ENCODE results near the gene SF3B6. TPM values are rescaled to one million over a fixed set of nuclear protein-coding genes. Genes with fewer than 3 reads are reported as not detected.
"Not testable (repeated sequence)": the region's sequence is repeated elsewhere in the genome, so short reads cannot be mapped to it uniquely, and the experiment has no call there.

SF3B6 gene
- total RNA-seq, 2 donors from 2014 or later = 21.4 to 42.8 TPM

DNA sequence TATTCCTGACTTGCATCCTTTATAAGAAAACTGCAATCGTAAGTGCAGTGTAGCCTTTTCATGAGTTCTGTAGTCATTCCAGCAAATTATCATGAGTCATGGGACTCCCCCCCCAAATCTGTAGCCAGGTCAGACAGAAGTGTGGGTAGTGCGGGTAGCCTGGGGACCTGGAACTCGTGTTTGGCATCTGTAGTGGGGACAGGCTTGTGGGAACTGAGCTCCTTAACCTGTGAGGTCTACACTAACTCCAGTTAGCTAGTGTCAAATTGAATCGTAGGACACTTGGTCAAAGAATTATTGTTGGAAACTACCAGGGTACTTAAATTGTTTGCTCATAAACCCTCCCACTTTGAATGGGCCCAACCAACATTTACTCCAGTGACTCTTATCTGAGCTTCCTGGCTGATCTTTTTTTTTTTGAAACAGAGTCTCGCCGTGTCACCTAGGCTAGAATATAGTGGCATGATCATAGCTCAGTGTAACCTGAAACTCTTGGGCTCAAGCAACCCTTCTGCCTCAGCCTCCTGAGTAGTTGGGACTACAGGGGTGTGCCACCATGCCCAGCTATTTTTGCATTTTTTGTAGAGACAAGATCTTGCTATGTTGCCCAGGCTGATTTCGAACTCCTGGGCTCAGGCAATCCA is 34.7 kb upstream of the SF3B6 start:
- intact Hi-C loops (cut with DNase I) = no loop called here
- Histone ChIP-seq H3K36me3 (replicated peaks in 1 of 2; ENCODE audit: insufficient read depth in 1 of 2, low read depth in 2 of 2) (no peaks in the 10 kb centered on the region), H3K4me3 (no peak overlapping the region), H3K27me3 (no peaks in the 10 kb centered on the region), H3K9me3 (no peaks in the 10 kb centered on the region), H3K4me1 (no peaks in the 10 kb centered on the region), H3K27ac (no peak overlapping the region)
- ATAC-seq (no peak), DNase-seq (no peak)
- 78 to 82% methylated on average over 7 of the region's 7 CpGs for WGBS, 2 donors
- TF ChIP-seq POLR2A (IDR thresholded peaks at IDR 0.05) = no peak

DNA sequence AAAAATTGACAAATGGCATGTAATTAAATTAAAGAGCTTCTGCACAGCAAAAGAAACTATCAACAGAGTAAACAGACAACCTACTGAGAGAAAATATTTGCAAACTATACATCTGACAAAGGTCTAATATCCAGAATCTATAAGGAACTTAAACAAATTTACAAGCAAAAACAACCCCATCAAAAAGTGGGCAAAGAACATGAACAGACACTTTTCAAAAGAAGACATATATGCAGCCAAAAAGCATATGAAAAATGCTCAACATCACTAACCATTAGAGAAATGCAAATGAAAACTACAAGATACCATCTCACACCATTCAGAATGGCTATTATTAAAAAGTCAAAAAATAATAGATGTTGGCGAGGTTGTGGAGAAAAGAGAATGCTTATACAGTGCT is 33.3 kb upstream of the SF3B6 start:
- 93 to 100% methylated on average over 1 of the region's 1 CpG for WGBS, 2 donors
- H3K27me3 ChIP-seq; DNase-seq; H3K9me3 ChIP-seq; H3K27ac ChIP-seq; H3K4me3 ChIP-seq; ATAC-seq; intact Hi-C loops (cut with DNase I); H3K4me1 ChIP-seq; H3K36me3 ChIP-seq (replicated peaks in 1 of 2; ENCODE audit: insufficient read depth in 1 of 2, low read depth in 2 of 2): not testable (repeated sequence)

DNA sequence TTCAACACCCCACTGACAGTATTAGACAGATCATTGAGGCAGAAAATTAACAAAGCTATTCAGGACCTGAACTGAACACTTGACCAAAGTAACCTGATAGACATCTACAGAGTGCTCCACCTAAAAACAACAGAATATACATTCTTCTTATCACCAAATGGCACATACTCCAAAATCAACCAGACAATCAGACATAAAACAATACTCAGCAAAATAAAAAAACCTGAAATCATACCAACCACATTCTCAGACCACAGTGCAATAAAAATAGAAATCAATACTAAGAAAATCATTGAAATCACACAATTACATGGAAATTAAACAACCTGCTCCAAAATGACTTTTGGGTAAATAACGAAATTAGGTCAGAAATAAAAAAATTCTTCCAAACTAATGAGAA is 31.2 kb upstream of the SF3B6 start:
- DNase-seq = no peak
- 86 to 93% methylated on average over 1 of the region's 1 CpG for WGBS, 2 donors
- no peaks in the 10 kb centered on the region for H3K4me1 ChIP-seq

DNA sequence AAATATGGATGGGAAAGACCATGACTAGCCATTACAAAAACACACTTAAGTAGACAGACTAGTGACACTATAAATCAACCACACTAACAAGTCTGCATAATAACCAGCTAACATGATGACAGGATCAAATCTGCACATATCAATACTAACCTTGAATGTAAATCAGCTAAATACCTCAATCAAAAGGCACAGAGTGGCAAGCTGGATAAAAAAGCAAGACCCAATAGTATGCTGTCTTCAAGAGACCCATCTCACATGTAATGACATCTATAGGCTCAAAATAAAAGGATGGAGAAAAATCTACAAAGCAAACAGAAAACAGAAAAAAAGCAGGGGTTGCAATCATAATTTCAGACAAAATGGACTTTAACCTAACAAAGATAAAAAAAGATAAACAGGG is 30.7 kb upstream of the SF3B6 start:
- Histone ChIP-seq H3K9me3 (no peaks in the 10 kb centered on the region), H3K27me3 (no peaks in the 10 kb centered on the region), H3K27ac (no peak overlapping the region), H3K36me3 (replicated peaks in 1 of 2; ENCODE audit: insufficient read depth in 1 of 2, low read depth in 2 of 2) (no peaks in the 10 kb centered on the region), H3K4me1 (no peaks in the 10 kb centered on the region), H3K4me3 (no peak overlapping the region)
- intact Hi-C loops (cut with DNase I) = no loop called here
- TF ChIP-seq, protein P1, sequence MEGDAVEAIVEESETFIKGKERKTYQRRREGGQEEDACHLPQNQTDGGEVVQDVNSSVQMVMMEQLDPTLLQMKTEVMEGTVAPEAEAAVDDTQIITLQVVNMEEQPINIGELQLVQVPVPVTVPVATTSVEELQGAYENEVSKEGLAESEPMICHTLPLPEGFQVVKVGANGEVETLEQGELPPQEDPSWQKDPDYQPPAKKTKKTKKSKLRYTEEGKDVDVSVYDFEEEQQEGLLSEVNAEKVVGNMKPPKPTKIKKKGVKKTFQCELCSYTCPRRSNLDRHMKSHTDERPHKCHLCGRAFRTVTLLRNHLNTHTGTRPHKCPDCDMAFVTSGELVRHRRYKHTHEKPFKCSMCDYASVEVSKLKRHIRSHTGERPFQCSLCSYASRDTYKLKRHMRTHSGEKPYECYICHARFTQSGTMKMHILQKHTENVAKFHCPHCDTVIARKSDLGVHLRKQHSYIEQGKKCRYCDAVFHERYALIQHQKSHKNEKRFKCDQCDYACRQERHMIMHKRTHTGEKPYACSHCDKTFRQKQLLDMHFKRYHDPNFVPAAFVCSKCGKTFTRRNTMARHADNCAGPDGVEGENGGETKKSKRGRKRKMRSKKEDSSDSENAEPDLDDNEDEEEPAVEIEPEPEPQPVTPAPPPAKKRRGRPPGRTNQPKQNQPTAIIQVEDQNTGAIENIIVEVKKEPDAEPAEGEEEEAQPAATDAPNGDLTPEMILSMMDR (IDR thresholded peaks at IDR 0.05) = no peak
- no peak for TF ChIP-seq POLR2A (IDR thresholded peaks at IDR 0.05)
- DNase-seq (no peak), ATAC-seq (no peak)

More for the DNA sequence above, 31.2 kb upstream of the SF3B6 start:
- Histone ChIP-seq H3K4me3 (no peak overlapping the region), H3K9me3 (no peaks in the 10 kb centered on the region), H3K27me3 (no peaks in the 10 kb centered on the region), H3K36me3 (replicated peaks in 1 of 2; ENCODE audit: insufficient read depth in 1 of 2, low read depth in 2 of 2) (no peaks in the 10 kb centered on the region), H3K27ac (no peak overlapping the region)
- no peak for TF ChIP-seq POLR2A (IDR thresholded peaks at IDR 0.05)
- TF ChIP-seq, protein P1 (IDR thresholded peaks at IDR 0.05) = no peak
- intact Hi-C loops (cut with DNase I) = no loop called here
- ATAC-seq = no peak

DNA sequence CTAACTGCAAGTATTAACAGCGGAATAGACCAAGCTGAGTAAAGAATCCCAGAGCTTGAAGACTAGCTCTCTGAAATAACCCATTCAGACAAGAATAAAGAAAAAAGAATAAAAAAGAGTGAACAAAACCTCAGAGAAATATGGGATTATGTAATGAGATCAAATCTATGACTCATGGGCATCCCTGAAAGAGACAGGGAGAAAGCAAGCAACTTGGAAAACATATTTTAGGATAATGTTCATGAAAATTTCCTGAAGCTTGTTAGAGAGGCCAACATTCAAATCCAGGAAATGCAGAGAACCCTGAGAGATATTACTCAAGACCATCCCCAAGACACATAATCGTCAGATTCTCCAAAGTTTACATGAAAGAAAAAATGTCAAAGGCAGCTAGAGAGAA is 29.7 kb upstream of the SF3B6 start:
- no peak for TF ChIP-seq POLR2A (IDR thresholded peaks at IDR 0.05)
- TF ChIP-seq, protein P1 (IDR thresholded peaks at IDR 0.05) = no peak
- WGBS, 2 donors = 23 to 50% methylated on average over 2 of the region's 2 CpGs

DNA sequence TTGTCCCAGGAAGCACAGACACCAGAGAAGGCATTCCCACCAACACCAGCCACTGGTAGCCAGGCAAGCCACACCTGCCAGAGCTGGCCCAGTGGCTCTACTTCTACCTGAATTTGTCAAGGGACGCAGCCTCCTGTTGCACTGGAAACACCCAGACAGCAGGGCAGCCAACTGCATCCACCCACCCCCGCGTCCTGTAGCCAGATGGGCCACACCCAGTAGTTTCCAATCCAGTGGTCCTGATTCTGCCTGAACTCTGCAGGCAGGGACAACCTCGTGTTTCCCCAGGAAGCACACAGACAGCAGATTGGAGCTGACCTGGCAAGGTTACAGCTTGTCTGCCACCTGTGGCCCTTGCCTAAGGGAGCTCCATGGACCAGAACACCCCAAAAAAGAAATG is 28.8 kb upstream of the SF3B6 start:
- Histone ChIP-seq H3K9me3 (no peaks in the 10 kb centered on the region), H3K36me3 (replicated peaks in 1 of 2; ENCODE audit: insufficient read depth in 1 of 2, low read depth in 2 of 2) (no peaks in the 10 kb centered on the region), H3K4me1 (no peaks in the 10 kb centered on the region), H3K27me3 (no peaks in the 10 kb centered on the region), H3K27ac (no peak overlapping the region), H3K4me3 (no peak overlapping the region)
- ATAC-seq (no peak), DNase-seq (no peak)
- no peak for TF ChIP-seq POLR2A (IDR thresholded peaks at IDR 0.05)
- TF ChIP-seq, protein P1 (IDR thresholded peaks at IDR 0.05) = no peak
- WGBS, 2 donors = 82% methylated on average over 4 of the region's 4 CpGs; no CpG with 5 or more reads in 1 of the 2 donors
- intact Hi-C loops (cut with DNase I) = no loop called here

More for the DNA sequence above, 29.7 kb upstream of the SF3B6 start:
- H3K27ac ChIP-seq = no peak overlapping the region
- no peaks in the 10 kb centered on the region for H3K9me3 ChIP-seq
- H3K36me3 ChIP-seq (replicated peaks in 1 of 2; ENCODE audit: insufficient read depth in 1 of 2, low read depth in 2 of 2) = no peaks in the 10 kb centered on the region
- no peak for DNase-seq
- no peak for ATAC-seq
- H3K4me1 ChIP-seq = no peaks in the 10 kb centered on the region
- H3K27me3 ChIP-seq = no peaks in the 10 kb centered on the region
- intact Hi-C loops (cut with DNase I) = no loop called here
- no peak overlapping the region for H3K4me3 ChIP-seq
